A673 (cell line): Measurements from ENCODE around the gene CDC42BPA. TPM values are rescaled to one million over a fixed set of nuclear protein-coding genes. Genes with fewer than 3 reads are reported as not detected.
A peak's percentile ranks its signal among the peaks of the same experiment; 100 is the strongest.

ENCODE experiments used
- BruUV-seq: library from RNA; stranded (reverse); fragments of 400-500 nt; replicated peaks from 2 replicates; lab custom pipeline; 2021; lab: Mats Ljungman, UMichigan
- CTCF ChIA-PET: fragments of 300-600 bp; sonication (Branson Sonifier 250); formaldehyde crosslinking; loops from one replicate; lab custom pipeline; 2022; ENCODE audit warnings: antibody characterized with exemption; lab: Charles Lee
- POLR2A ChIA-PET: fragments of 300-600 bp; sonication (Branson Sonifier 250); formaldehyde crosslinking; loops from one replicate; lab custom pipeline; 2022; ENCODE audit warnings: antibody characterized with exemption; ENCODE audit not compliant: low non-redundant PET; lab: Charles Lee
- DNase-seq: peaks from one replicate; pipeline ENCODE4 v3.0.0-alpha.2; 2015; ENCODE audit warnings: low spot score
- H3K27ac ChIP-seq: fragments of 200-600 bp; sonication (generic); 2 replicates; pipeline ENCODE4 v1.5.1; 2016; ENCODE audit warnings: mixed run types, low read depth, mild to moderate bottlenecking, mixed read lengths, antibody characterized with exemption, low read length; ENCODE audit not compliant: poor library complexity, severe bottlenecking
- H3K27me3 ChIP-seq: fragments of 200-600 bp; sonication (generic); replicated peaks from 2 replicates; pipeline ENCODE4 v1.6.1; 2017; ENCODE audit warnings: mixed run types, low read depth, mild to moderate bottlenecking, mixed read lengths, antibody characterized with exemption, low read length; ENCODE audit not compliant: insufficient read depth, poor library complexity
- H3K36me3 ChIP-seq: fragments of 200-600 bp; sonication (generic); 2 replicates; pipeline ENCODE4 v1.6.1; 2016; ENCODE audit warnings: mixed run types, mild to moderate bottlenecking, mixed read lengths, antibody characterized with exemption, low read length; ENCODE audit not compliant: insufficient read depth, poor library complexity, severe bottlenecking
- H3K4me1 ChIP-seq: fragments of 200-600 bp; sonication (generic); 2 replicates; pipeline ENCODE4 v1.6.1; 2017; ENCODE audit warnings: mixed run types, mild to moderate bottlenecking, mixed read lengths, antibody characterized with exemption, low read length; ENCODE audit not compliant: insufficient read depth, poor library complexity, severe bottlenecking
- H3K4me3 ChIP-seq: fragments of 200-600 bp; sonication (generic); 2 replicates; pipeline ENCODE4 v1.5.1; 2016; ENCODE audit warnings: low read depth, mixed run types, mild to moderate bottlenecking, mixed read lengths, low read length; ENCODE audit not compliant: poor library complexity, severe bottlenecking
- H3K9me3 ChIP-seq: fragments of 200-600 bp; sonication (generic); 2 replicates; pipeline ENCODE4 v1.6.1; 2016; ENCODE audit warnings: mixed run types, low read depth, mild to moderate bottlenecking, mixed read lengths, antibody characterized with exemption, low read length; ENCODE audit not compliant: poor library complexity, severe bottlenecking
- EZH2 ChIP-seq: fragments of 200-600 bp; sonication (generic); IDR thresholded peaks from 2 replicates; pipeline ENCODE4 v1.6.1; 2017; ENCODE audit warnings: borderline replicate concordance, low read depth, mild to moderate bottlenecking, mixed read lengths, antibody characterized with exemption, low read length; ENCODE audit not compliant: poor library complexity, severe bottlenecking
- intact Hi-C: fragments of 100-400 bp; cut with micrococcal nuclease; formaldehyde crosslinking; loops from one replicate; pipeline ENCODE4 v1.10.0; 2022; ENCODE audit not compliant: unreplicated experiment
- total RNA-seq: library from RNA; stranded (reverse); gene quantifications from 2 replicates; pipeline ENCODE4 v1.2.3, GENCODE V29; 2021
- TF ChIP-seq, protein P1 (sequence below): fragments of 300-800, 200-600 bp; sonication (generic); conservative IDR thresholded peaks from 2 replicates; pipeline ENCODE4 v1.5.1; 2017; ENCODE audit warnings: low read depth, mild to moderate bottlenecking, antibody characterized with exemption, low read length, moderate library complexity, mixed read lengths

Gene CDC42BPA
- total RNA-seq, 1 experiment from 2014 or later: 21.7 TPM

DNA sequence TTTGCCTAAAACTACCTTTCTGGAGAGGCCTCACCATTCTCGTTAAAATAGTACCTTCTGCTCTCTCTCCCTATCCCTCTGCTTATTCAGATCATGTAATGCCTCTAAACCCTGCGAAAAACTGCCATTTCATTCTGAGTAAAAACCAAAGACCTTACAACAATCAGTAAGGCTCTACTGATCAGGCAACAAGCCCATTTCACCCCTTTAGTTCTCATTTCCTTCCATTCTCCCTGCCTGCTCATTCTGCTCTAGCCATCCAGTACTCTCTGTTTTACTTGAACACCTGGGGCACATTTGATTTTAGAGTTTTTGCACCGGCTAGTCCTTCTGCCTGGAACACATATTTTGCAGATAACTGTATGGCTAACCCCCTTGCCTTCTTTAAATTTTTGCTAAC is 190.4 kb downstream of the CDC42BPA start:
- DNase-seq: no peak
- no peak overlapping the region for H3K4me3 ChIP-seq
- ChIA-PET CTCF (no interaction called here), POLR2A (no interaction called here)
- no peaks in the 10 kb centered on the region for H3K4me1 ChIP-seq
- intact Hi-C loops: loop anchor here (2.0 kb wide), 1 partner anchor 309 kb away; no protein-coding TSS in a partner anchor
- no peak overlapping the region for H3K27ac ChIP-seq
- TF ChIP-seq, protein P1, sequence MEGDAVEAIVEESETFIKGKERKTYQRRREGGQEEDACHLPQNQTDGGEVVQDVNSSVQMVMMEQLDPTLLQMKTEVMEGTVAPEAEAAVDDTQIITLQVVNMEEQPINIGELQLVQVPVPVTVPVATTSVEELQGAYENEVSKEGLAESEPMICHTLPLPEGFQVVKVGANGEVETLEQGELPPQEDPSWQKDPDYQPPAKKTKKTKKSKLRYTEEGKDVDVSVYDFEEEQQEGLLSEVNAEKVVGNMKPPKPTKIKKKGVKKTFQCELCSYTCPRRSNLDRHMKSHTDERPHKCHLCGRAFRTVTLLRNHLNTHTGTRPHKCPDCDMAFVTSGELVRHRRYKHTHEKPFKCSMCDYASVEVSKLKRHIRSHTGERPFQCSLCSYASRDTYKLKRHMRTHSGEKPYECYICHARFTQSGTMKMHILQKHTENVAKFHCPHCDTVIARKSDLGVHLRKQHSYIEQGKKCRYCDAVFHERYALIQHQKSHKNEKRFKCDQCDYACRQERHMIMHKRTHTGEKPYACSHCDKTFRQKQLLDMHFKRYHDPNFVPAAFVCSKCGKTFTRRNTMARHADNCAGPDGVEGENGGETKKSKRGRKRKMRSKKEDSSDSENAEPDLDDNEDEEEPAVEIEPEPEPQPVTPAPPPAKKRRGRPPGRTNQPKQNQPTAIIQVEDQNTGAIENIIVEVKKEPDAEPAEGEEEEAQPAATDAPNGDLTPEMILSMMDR: no peak
- TF ChIP-seq EZH2: no peak
- H3K36me3 ChIP-seq: no peaks in the 10 kb centered on the region
- no peaks in the 10 kb centered on the region for H3K9me3 ChIP-seq
- no TSS peak for BruUV-seq
- no peaks in the 10 kb centered on the region for H3K27me3 ChIP-seq

DNA sequence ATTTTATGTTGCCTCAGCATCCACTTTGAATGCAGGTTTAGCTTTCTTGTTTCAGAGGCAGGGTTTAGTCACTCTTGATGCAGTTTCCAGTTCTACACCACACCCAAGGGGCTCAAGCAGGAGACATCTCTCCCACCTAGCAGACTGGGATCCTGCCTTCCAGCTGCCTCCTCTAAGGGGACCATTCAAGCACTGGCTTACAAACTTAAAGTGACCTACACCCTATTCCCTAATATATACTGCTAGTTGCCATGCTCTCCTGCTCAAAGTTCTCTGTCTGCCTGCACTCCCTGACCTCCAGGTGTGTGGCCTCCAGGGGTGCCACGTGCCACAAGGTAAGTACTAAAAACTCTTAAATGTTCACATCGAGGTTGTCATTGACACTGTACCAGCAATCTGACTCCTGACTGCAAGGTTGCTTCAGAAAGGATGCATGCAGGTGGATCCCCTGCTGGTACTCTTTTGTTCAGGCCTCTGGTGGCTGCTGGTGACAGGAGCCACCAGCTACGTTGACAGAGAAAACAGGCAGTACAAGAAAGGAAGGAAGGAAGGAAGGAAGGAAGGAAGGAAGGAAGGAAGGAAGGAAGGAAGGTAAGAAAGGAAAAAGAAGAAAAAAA is 192.3 kb downstream of the CDC42BPA start:
- intact Hi-C loops: loop anchor here (2.0 kb wide), 1 partner anchor 311 kb away; no protein-coding TSS in a partner anchor
- Histone ChIP-seq H3K36me3 (no peaks in the 10 kb centered on the region), H3K9me3 (no peaks in the 10 kb centered on the region), H3K4me1 (no peaks in the 10 kb centered on the region), H3K27ac (no peak overlapping the region), H3K27me3 (no peaks in the 10 kb centered on the region), H3K4me3 (no peak overlapping the region)
- ChIA-PET POLR2A (no interaction called here), CTCF (no interaction called here)
- TF ChIP-seq, protein P1: no peak
- TF ChIP-seq EZH2: no peak
- BruUV-seq: no TSS peak
- peak; percentile 65 for DNase-seq

DNA sequence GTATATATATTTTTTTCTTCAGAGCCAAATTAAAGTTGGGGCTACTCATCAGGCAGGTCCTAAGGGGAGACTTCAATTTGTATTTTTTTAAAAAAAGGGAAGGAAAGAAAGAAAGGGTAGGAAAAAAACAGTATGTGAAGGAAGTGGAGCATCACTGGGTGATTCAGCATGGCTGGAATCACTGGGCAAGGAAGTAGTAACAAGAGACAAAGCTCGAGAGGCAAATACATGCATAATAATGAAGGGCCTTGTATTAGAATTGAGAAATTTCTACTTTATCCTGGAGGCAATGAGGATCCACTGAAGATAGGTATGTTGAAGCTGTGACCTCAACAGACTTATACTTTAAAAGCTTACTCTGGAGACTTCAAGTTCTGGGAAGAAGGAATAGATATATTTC is 193.8 kb downstream of the CDC42BPA start:
- BruUV-seq: no TSS peak
- no peaks in the 10 kb centered on the region for H3K9me3 ChIP-seq
- H3K27me3 ChIP-seq: no peaks in the 10 kb centered on the region
- TF ChIP-seq EZH2: no peak
- TF ChIP-seq, protein P1: no peak
- POLR2A ChIA-PET: no interaction called here
- no peak overlapping the region for H3K27ac ChIP-seq
- peak; percentile 4 for DNase-seq
- H3K36me3 ChIP-seq: no peaks in the 10 kb centered on the region
- no peaks in the 10 kb centered on the region for H3K4me1 ChIP-seq
- no peak overlapping the region for H3K4me3 ChIP-seq
- CTCF ChIA-PET: no interaction called here
- intact Hi-C loops: no loop called here
